HEK293T (cell line): ENCODE results near the gene S100A13.
"Not testable (repeated sequence)": the region's sequence is repeated elsewhere in the genome, so short reads cannot be mapped to it uniquely, and the experiment has no call there.

Experiments used
- CTCF ChIA-PET: fragments of 350-600 bp; formaldehyde crosslinking; extraction: SDS; loops from one replicate; lab custom pipeline; 2021; ENCODE audit warnings: antibody characterized with exemption, inconsistent platforms; lab: Yijun Ruan, JAX
- POLR2A ChIA-PET: fragments of 350-600 bp; formaldehyde crosslinking; extraction: SDS; loops from one replicate; lab custom pipeline; 2020; ENCODE audit warnings: antibody characterized with exemption, inconsistent platforms; lab: Yijun Ruan, JAX
- DNase-seq: peaks from one replicate; pipeline ENCODE4 v3.0.0; 2012; ENCODE audit warnings: mixed read lengths; ENCODE audit errors: extremely low spot score
- ARNT ChIP-seq: fragments of 450-650 bp; IDR thresholded peaks from 2 replicates; pipeline ENCODE4 v1.6.1; 2017; ENCODE audit warnings: mild to moderate bottlenecking
- BHLHE40 ChIP-seq: fragments of 450-650 bp; IDR thresholded peaks from 2 replicates; pipeline ENCODE4 v1.6.1; 2016; ENCODE audit warnings: mild to moderate bottlenecking, moderate library complexity, borderline replicate concordance
- CTBP1 ChIP-seq: fragments of 450-650 bp; IDR thresholded peaks from 2 replicates; pipeline ENCODE4 v1.6.1; 2016; ENCODE audit warnings: borderline replicate concordance
- ELF4 ChIP-seq: fragments of 450-650 bp; IDR thresholded peaks from 2 replicates; pipeline ENCODE4 v1.6.1; 2017; ENCODE audit warnings: antibody characterized with exemption
- FOXA1 ChIP-seq: fragments of 450-650 bp; IDR thresholded peaks from 2 replicates; pipeline ENCODE4 v1.6.1; 2016; ENCODE audit warnings: mild to moderate bottlenecking
- FOXK2 ChIP-seq: fragments of 450-650 bp; IDR thresholded peaks from 2 replicates; pipeline ENCODE4 v1.6.1; 2016; ENCODE audit warnings: mild to moderate bottlenecking
- FOXM1 ChIP-seq: fragments of 450-650 bp; IDR thresholded peaks from 2 replicates; pipeline ENCODE4 v1.6.1; 2017; ENCODE audit warnings: mild to moderate bottlenecking, borderline replicate concordance
- HDGF ChIP-seq: fragments of 450-650 bp; IDR thresholded peaks from 2 replicates; pipeline ENCODE4 v1.6.1; 2017; ENCODE audit warnings: antibody characterized with exemption, borderline replicate concordance
- L3MBTL2 ChIP-seq: fragments of 450-650 bp; conservative IDR thresholded peaks from 2 replicates; pipeline ENCODE4 v1.6.1; 2016; ENCODE audit warnings: mild to moderate bottlenecking
- LEF1 ChIP-seq: fragments of 450-650 bp; IDR thresholded peaks from 2 replicates; pipeline ENCODE4 v1.6.1; 2017; ENCODE audit warnings: mild to moderate bottlenecking, borderline replicate concordance
- NFRKB ChIP-seq: fragments of 450-650 bp; IDR thresholded peaks from 2 replicates; pipeline ENCODE4 v1.6.1; 2016; ENCODE audit warnings: mild to moderate bottlenecking, moderate library complexity
- SP1 ChIP-seq: fragments of 450-650 bp; IDR thresholded peaks from 2 replicates; pipeline ENCODE4 v1.6.1; 2017
- SUZ12 ChIP-seq: fragments of 450-650 bp; IDR thresholded peaks from 2 replicates; pipeline ENCODE4 v1.6.1; 2016; ENCODE audit warnings: mild to moderate bottlenecking
- TARDBP ChIP-seq: fragments of 450-650 bp; IDR thresholded peaks from 2 replicates; pipeline ENCODE4 v1.6.1; 2016
- ZNF384 ChIP-seq: fragments of 450-650 bp; IDR thresholded peaks from 2 replicates; pipeline ENCODE4 v1.6.1; 2016
- TF ChIP-seq, protein P1 (sequence below): fragments of 450-650 bp; IDR thresholded peaks from 2 replicates; pipeline ENCODE4 v1.6.1; 2016

The S100A13 gene

DNA sequence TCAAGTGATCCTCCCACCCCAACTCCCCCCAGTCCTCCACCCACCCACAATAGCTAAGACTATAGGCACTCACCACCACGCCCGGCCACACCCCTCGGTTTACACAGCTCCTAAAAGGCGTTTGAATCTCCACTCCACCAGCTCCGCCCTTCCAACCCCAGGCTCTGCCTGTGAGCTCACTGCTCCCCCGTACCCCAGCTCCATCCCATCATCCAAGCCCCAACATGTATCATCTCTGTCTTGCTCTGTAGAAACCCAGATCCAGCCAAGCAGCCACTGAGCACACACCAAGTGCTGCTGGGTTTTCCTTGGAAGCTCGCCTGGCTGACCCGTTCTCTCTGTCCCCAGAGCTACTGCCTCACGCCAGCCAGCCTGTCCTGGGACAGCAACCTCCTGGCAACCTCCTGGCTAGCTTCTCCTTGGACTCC, 49.7 kb downstream of the S100A13 start:
- POLR2A ChIA-PET = interaction anchor here (0.9 to 3.9 kb wide), 7 partner anchors 8 to 413 kb away, joined by 3 to 20 read pairs (median 3); partner anchors contain the start of genes CHTOP, RPS27 and S100A13
- TF ChIP-seq BHLHE40 (no peak), FOXA1 (no peak), ZNF384 (no peak), FOXK2 (no peak), ARNT (no peak), SP1 (no peak), L3MBTL2 (no peak), SUZ12 (no peak), LEF1 (no peak), CTBP1 (no peak), TARDBP (no peak), HDGF (no peak)
- TF ChIP-seq, protein P1, sequence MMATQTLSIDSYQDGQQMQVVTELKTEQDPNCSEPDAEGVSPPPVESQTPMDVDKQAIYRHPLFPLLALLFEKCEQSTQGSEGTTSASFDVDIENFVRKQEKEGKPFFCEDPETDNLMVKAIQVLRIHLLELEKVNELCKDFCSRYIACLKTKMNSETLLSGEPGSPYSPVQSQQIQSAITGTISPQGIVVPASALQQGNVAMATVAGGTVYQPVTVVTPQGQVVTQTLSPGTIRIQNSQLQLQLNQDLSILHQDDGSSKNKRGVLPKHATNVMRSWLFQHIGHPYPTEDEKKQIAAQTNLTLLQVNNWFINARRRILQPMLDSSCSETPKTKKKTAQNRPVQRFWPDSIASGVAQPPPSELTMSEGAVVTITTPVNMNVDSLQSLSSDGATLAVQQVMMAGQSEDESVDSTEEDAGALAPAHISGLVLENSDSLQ = no peak
- CTCF ChIA-PET = interaction anchor here (0.7 to 2.7 kb wide), 5 partner anchors 9 to 67 kb away, joined by 8 to 12 read pairs (median 9); partner anchors contain the start of gene S100A13
- DNase-seq = no peak

DNA sequence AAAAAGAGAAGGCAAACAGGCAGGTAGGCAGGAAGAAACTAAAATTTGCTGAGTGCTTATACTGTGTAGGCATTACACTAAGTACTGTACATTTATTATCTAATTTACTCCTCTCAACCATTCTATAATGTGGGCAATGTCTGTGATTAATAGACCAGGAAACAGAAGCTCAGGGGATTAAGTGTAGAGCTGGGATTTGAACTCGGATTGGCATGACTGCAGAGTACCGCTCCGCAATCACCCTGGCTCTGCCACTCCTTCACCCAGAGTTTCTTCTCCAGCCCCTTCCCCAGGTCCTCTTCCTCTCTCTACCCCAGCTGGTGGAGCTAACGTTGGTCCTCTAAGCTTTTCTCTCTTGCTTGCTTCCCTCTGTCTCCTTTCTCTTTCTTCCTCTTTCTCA, 50.2 kb downstream of the S100A13 start:
- POLR2A ChIA-PET = interaction anchor here (0.9 to 3.9 kb wide), 6 partner anchors 9 to 413 kb away, joined by 3 to 20 read pairs (median 5); partner anchors contain the start of genes CHTOP, RPS27 and S100A13
- no peak for DNase-seq
- CTCF ChIA-PET = interaction anchor here (0.7 to 2.7 kb wide), 5 partner anchors 9 to 67 kb away, joined by 8 to 12 read pairs (median 9); partner anchors contain the start of gene S100A13
- TF ChIP-seq ELF4 (no peak), TARDBP (no peak), ZNF384 (no peak), FOXM1 (no peak), SP1 (no peak), FOXK2 (no peak), HDGF (no peak), FOXA1 (no peak), NFRKB (no peak), LEF1 (no peak), BHLHE40 (no peak), ARNT (no peak), CTBP1 (no peak)
- TF ChIP-seq, protein P1 = no peak

DNA sequence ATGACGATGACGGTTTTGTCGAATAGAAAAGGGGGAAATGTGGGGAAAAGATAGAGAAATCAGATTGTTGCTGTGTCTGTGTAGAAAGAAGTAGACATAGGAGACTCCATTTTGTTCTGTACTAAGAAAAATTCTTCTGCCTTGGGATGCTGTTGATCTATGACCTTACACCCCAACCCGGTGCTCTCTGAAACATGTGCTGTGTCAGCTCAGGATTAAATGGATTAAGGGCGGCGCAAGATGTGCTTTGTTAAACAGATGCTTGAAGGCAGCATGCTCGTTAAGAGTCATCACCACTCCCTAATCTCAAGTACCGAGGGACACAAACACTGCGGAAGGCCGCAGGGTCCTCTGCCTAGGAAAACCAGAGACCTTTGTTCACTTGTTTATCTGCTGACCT, 51.8 kb downstream of the S100A13 start:
- ChIA-PET CTCF (interaction anchor here (2.6 kb wide), 1 partner anchor 65 kb away, joined by 8 read pairs; no protein-coding TSS in a partner anchor), POLR2A (interaction anchor here (3.1 to 3.9 kb wide), 2 partner anchors 52 to 59 kb away, joined by 15 to 20 read pairs; partner anchors contain the start of genes CHTOP and S100A13)
- not testable (repeated sequence) for DNase-seq

GRCh38 chr1:153575081-153575491, 52.2 kb downstream of the S100A13 start:
- CTCF ChIA-PET, POLR2A ChIA-PET, DNase-seq: not testable (repeated sequence)

DNA sequence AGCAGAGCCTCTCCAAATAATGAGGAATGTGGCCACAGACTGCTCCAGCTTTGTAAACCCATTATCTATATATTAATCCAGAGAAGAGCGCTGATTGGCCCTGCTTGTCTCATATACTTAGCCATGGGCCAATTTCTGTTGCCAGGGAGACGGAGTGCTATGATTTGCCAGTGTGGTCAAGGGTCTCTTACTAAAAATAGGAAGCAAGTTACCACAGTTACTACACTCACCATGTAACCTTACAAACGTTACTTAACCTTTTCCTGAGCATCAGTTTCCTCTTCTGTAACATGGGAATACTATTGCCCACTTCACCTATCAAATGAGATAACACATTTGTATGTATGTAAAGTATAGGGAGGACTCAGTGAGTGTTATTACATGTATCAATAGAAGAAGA, 54.0 kb downstream of the S100A13 start:
- TF ChIP-seq L3MBTL2 = no peak
- no peak for TF ChIP-seq ELF4
- no peak for TF ChIP-seq LEF1
- no peak for TF ChIP-seq CTBP1
- no peak for TF ChIP-seq HDGF
- TF ChIP-seq ARNT = no peak
- TF ChIP-seq FOXM1 = no peak
- TF ChIP-seq FOXA1 = no peak
- TF ChIP-seq ZNF384 = no peak
- no peak for TF ChIP-seq SUZ12
- no peak for TF ChIP-seq BHLHE40
- TF ChIP-seq NFRKB = no peak
- ChIA-PET POLR2A (interaction anchor here (1.9 kb wide), 1 partner anchor 61 kb away, joined by 11 read pairs; the partner anchor contains the start of gene CHTOP), CTCF (interaction anchor here (1.2 to 4.7 kb wide), 2 partner anchors 54 to 61 kb away, joined by 4 to 15 read pairs; partner anchors contain the start of genes CHTOP, S100A1 and S100A13)
- DNase-seq = no peak

DNA sequence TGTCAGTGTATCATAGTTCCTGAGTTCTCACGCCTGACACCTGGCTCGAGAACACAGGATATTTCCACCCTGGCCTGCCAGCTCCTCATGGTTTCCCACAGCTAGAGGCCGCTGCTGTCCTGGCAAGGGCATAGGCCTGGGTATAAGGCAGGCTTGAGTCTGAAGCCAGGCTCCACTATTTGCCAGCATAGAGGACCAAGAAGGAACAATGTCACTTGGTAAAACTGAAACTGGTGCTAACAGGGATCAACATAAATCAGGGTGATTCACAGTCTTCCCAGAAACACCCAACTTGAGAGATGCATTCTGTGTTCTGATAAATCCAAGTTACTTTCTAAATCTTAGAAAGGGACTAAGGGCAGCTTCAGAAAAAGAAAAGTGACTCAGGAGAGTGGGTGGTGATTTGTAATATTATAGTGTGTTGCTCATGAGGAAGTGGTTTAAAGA, 54.7 kb downstream of the S100A13 start:
- POLR2A ChIA-PET = interaction anchor here (1.1 to 1.9 kb wide), 3 partner anchors 55 to 61 kb away, joined by 4 to 13 read pairs (median 11); partner anchors contain the start of genes CHTOP and S100A13
- DNase-seq = no peak
- CTCF ChIA-PET = interaction anchor here (0.6 to 5.8 kb wide), 8 partner anchors 20 to 63 kb away, joined by 3 to 60 read pairs (median 4); partner anchors contain the start of genes CHTOP, S100A1 and S100A13
- TF ChIP-seq FOXK2 (no peak), ARNT (no peak), FOXA1 (no peak), NFRKB (no peak), FOXM1 (no peak), ELF4 (no peak), ZNF384 (no peak), BHLHE40 (no peak), LEF1 (no peak), TARDBP (no peak), L3MBTL2 (no peak), SUZ12 (no peak), CTBP1 (no peak)
- TF ChIP-seq, protein P1 = no peak
